K562 (cell line): ENCODE results near the gene UBN2. TPM values are rescaled to one million over a fixed set of nuclear protein-coding genes. Genes with fewer than 3 reads are reported as not detected.

ENCODE experiments used
- DEAF1 ChIP-seq: fragments of 450-650 bp; formaldehyde crosslinking; IDR thresholded peaks from 2 replicates; pipeline ENCODE4 v1.4.0; 2020; ENCODE audit warnings: mild to moderate bottlenecking, moderate library complexity
- E2F1 ChIP-seq: sonication (generic); formaldehyde crosslinking; IDR thresholded peaks from 2 replicates; pipeline ENCODE4 v1.8.1; 2023; ENCODE audit warnings: mild to moderate bottlenecking, missing genetic modification reagents, moderate library complexity
- NBN ChIP-seq: fragments of 450-650 bp; IDR thresholded peaks from 2 replicates; pipeline ENCODE4 v1.6.1; 2016; ENCODE audit warnings: low read depth, mild to moderate bottlenecking
- NKRF ChIP-seq: fragments of 450-650 bp; IDR thresholded peaks from 2 replicates; pipeline ENCODE4 v1.6.1; 2016; ENCODE audit warnings: borderline replicate concordance
- RBFOX2 ChIP-seq: fragments of 200-400 bp; formaldehyde crosslinking; IDR thresholded peaks from 2 replicates; pipeline ENCODE4 v1.6.1; 2017; ENCODE audit warnings: low read depth, mild to moderate bottlenecking, low read length, moderate library complexity
- SRSF1 ChIP-seq: fragments of 200-400 bp; formaldehyde crosslinking; IDR thresholded peaks from 2 replicates; pipeline ENCODE4 v1.6.1; 2017; ENCODE audit warnings: mild to moderate bottlenecking, low read depth, low read length, moderate library complexity
- TAF7 ChIP-seq: fragments of 450-650 bp; IDR thresholded peaks from 2 replicates; pipeline ENCODE4 v1.6.1; 2016; ENCODE audit warnings: missing genetic modification characterization, missing compliant biosample characterization
- ZBTB40 ChIP-seq, 2 experiments: fragments of 450-650 bp in 1 of 2; sonication (generic) in 1 of 2; formaldehyde crosslinking in 1 of 2; IDR thresholded peaks; 2 replicates each; pipeline versions ENCODE4 v1.7.1 to v1.9.0; 2016 to 2022; ENCODE audit warnings: inconsistent platforms in 1 of 2, mild to moderate bottlenecking in 1 of 2, missing genetic modification reagents in 1 of 2
- polyA plus RNA-seq, 8 experiments: library from polyadenylated mRNA; depleted of rRNA in 4 of 8; stranded (reverse) in 5 of 8; unstranded in 3 of 8; fragments of >200 nt; fragmentation: Nextera tagmentation in 2 of 8; fragmentation: Illumina TruSeq in 1 of 8; extraction: Ambion mirVana in 2 of 8; extraction: Trizol in 1 of 8; gene quantifications; 2 replicates each; pipeline versions ENCODE4 v1.2.1 to v1.2.3, GENCODE V29; 2011 to 2014; ENCODE audit warnings: inconsistent platforms in 1 of 8, missing spikeins in 1 of 8
- total RNA-seq, 7 experiments: library from RNA; depleted of rRNA in 6 of 7; stranded (reverse); fragments of >200 nt in 6 of 7; fragmentation: Illumina TruSeq in 2 of 7; extraction: Trizol in 2 of 7; gene quantifications; 2 replicates each; pipeline versions ENCODE4 v1.2.1 to v1.2.3, GENCODE V29; 2011 to 2021; ENCODE audit warnings: low replicate concordance in 1 of 7
- TF ChIP-seq, protein P1 (sequence below): fragments of 250-450 bp; sonication (Bioruptor Pico); IDR thresholded peaks from 2 replicates; pipeline ENCODE4 v1.4.0; 2020; ENCODE audit warnings: mild to moderate bottlenecking

UBN2 gene
- total and polyA plus RNA-seq, 9 of the 15 experiments (the other 6 are each of a cell fraction or from before 2014, with no cell fraction given), result 1.2 to 19.5 (median 9.9) TPM

GRCh38 chr7:139230774-139231512 lies at the start of gene UBN2 (continued):
- TF ChIP-seq ZBTB40 (IDR thresholded peaks at IDR 0.05) (peak; percentile 94), ZBTB40 (CRISPR knock-in tag; IDR thresholded peaks at IDR 0.05) (no peak; the same call in 1 of the 2 replicates), DEAF1 (CRISPR knock-in tag) (no peak), SRSF1 (no peak), E2F1 (CRISPR knock-in tag) (peak; percentile 86), RBFOX2 (peak; percentile 99), NKRF (peak; percentile 98), TAF7 (peak; percentile 98), NBN (peak; percentile 74; the same call in 1 of the 2 replicates)
- TF ChIP-seq, protein P1, sequence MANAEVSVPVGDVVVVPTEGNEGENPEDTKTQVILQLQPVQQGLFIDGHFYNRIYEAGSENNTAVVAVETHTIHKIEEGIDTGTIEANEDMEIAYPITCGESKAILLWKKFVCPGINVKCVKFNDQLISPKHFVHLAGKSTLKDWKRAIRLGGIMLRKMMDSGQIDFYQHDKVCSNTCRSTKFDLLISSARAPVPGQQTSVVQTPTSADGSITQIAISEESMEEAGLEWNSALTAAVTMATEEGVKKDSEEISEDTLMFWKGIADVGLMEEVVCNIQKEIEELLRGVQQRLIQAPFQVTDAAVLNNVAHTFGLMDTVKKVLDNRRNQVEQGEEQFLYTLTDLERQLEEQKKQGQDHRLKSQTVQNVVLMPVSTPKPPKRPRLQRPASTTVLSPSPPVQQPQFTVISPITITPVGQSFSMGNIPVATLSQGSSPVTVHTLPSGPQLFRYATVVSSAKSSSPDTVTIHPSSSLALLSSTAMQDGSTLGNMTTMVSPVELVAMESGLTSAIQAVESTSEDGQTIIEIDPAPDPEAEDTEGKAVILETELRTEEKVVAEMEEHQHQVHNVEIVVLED (CRISPR knock-in tag), result peak; percentile 74
